Smooth muscle cell (in vitro differentiated cells): ENCODE measurements around the gene FOXP1. TPM values are rescaled to one million over a fixed set of nuclear protein-coding genes. Genes with fewer than 3 reads are reported as not detected.
"Not testable (repeated sequence)": the region's sequence is repeated elsewhere in the genome, so short reads cannot be mapped to it uniquely, and the experiment has no call there.

Source experiments
- DNase-seq: peaks from one replicate; lab custom pipeline; 2025; ENCODE audit not compliant: unreplicated experiment; lab: John Stamatoyannopoulos, UW
- H2AFZ ChIP-seq: fragments of 200-600 bp; sonication (generic); 2 replicates; pipeline ENCODE4 v1.6.0; 2016; ENCODE audit warnings: antibody characterized with exemption, low read depth, mild to moderate bottlenecking
- H3F3A ChIP-seq: fragments of 200-600 bp; sonication (generic); 2 replicates; pipeline ENCODE4 v1.6.0; 2017; ENCODE audit warnings: antibody characterized with exemption, low read depth
- H3K27ac ChIP-seq: fragments of 200-600 bp; sonication (generic); 2 replicates; pipeline ENCODE4 v1.5.1; 2016; ENCODE audit warnings: low read depth, mild to moderate bottlenecking
- H3K27me3 ChIP-seq: fragments of 200-600 bp; sonication (generic); 2 replicates; pipeline ENCODE4 v1.6.1; 2016; ENCODE audit warnings: low read depth, mild to moderate bottlenecking
- H3K36me3 ChIP-seq: fragments of 200-600 bp; sonication (generic); 2 replicates; pipeline ENCODE4 v1.5.1; 2016; ENCODE audit warnings: low read depth
- H3K4me1 ChIP-seq: fragments of 200-600 bp; sonication (generic); 2 replicates; pipeline ENCODE4 v1.5.1; 2016; ENCODE audit warnings: low read depth
- H3K4me2 ChIP-seq: fragments of 200-600 bp; sonication (generic); 2 replicates; pipeline ENCODE4 v1.6.0; 2016; ENCODE audit warnings: mild to moderate bottlenecking
- H3K4me3 ChIP-seq: fragments of 200-600 bp; sonication (generic); 2 replicates; pipeline ENCODE4 v1.5.1; 2016; ENCODE audit warnings: mild to moderate bottlenecking
- H3K79me2 ChIP-seq: fragments of 200-600 bp; sonication (generic); 2 replicates; pipeline ENCODE4 v1.6.0; 2016; ENCODE audit warnings: low read depth, mild to moderate bottlenecking
- H3K9ac ChIP-seq: fragments of 200-600 bp; sonication (generic); 2 replicates; pipeline ENCODE4 v1.6.0; 2016; ENCODE audit warnings: low read depth
- H3K9me3 ChIP-seq: fragments of 200-600 bp; sonication (generic); replicated peaks from 2 replicates; pipeline ENCODE4 v1.5.1; 2016; ENCODE audit warnings: low read depth
- H4K20me1 ChIP-seq: fragments of 200-600 bp; sonication (generic); 2 replicates; pipeline ENCODE4 v1.6.0; 2016; ENCODE audit warnings: low read depth
- WGBS: methylation state at CpG from one replicate; pipeline ENCODE4 v1.1.7; 2016; ENCODE audit warnings: low lambda C conversion rate; 5-methylcytosine and 5-hydroxymethylcytosine counted together
- polyA plus RNA-seq: library from polyadenylated mRNA; unstranded; fragments of >200 nt; fragmentation: Nextera tagmentation; extraction: Ambion mirVana; gene quantifications from 2 replicates; pipeline ENCODE4 v1.2.1, GENCODE V29; 2016
- total RNA-seq: library from RNA; depleted of rRNA; stranded (reverse); fragments of >200 nt; gene quantifications from 2 replicates; pipeline ENCODE4 v1.2.3, GENCODE V29; 2014
- TF ChIP-seq, protein P1 (sequence below): fragments of 200-600 bp; sonication (generic); IDR thresholded peaks from 2 replicates; pipeline ENCODE4 v1.5.1; 2017; ENCODE audit warnings: borderline replicate concordance, mild to moderate bottlenecking, antibody characterized with exemption; ENCODE audit not compliant: insufficient read depth, poor library complexity, severe bottlenecking

The FOXP1 gene
- total and polyA plus RNA-seq, 2 experiments from 2014 or later: 40.9 to 68.0 TPM

GRCh38 chr3:71329817-71330216 is 253.7 kb downstream of the FOXP1 start:
- Histone ChIP-seq H3K4me2 (no peak overlapping the region), H3F3A (no peaks in the 10 kb centered on the region), H3K27me3 (no peaks in the 10 kb centered on the region), H4K20me1 (no peaks in the 10 kb centered on the region), H3K27ac (no peak overlapping the region), H3K36me3 (no peaks in the 10 kb centered on the region), H3K79me2 (no peaks in the 10 kb centered on the region), H3K9me3 (no peaks in the 10 kb centered on the region), H2AFZ (no peak overlapping the region), H3K9ac (no peak overlapping the region), H3K4me3 (no peak overlapping the region), H3K4me1 (no peaks in the 10 kb centered on the region)
- WGBS: 91% methylated on average over 1 of the region's 1 CpG
- TF ChIP-seq, protein P1, sequence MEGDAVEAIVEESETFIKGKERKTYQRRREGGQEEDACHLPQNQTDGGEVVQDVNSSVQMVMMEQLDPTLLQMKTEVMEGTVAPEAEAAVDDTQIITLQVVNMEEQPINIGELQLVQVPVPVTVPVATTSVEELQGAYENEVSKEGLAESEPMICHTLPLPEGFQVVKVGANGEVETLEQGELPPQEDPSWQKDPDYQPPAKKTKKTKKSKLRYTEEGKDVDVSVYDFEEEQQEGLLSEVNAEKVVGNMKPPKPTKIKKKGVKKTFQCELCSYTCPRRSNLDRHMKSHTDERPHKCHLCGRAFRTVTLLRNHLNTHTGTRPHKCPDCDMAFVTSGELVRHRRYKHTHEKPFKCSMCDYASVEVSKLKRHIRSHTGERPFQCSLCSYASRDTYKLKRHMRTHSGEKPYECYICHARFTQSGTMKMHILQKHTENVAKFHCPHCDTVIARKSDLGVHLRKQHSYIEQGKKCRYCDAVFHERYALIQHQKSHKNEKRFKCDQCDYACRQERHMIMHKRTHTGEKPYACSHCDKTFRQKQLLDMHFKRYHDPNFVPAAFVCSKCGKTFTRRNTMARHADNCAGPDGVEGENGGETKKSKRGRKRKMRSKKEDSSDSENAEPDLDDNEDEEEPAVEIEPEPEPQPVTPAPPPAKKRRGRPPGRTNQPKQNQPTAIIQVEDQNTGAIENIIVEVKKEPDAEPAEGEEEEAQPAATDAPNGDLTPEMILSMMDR: no peak
- DNase-seq: no peak

- Histone ChIP-seq H4K20me1 (no peaks in the 10 kb centered on the region), H2AFZ (no peak overlapping the region), H3K9me3 (no peaks in the 10 kb centered on the region), H3K4me2 (no peak overlapping the region), H3K27me3 (no peaks in the 10 kb centered on the region), H3K79me2 (no peaks in the 10 kb centered on the region), H3K27ac (no peak overlapping the region), H3K4me3 (no peak overlapping the region), H3K36me3 (no peaks in the 10 kb centered on the region), H3F3A (no peaks in the 10 kb centered on the region), H3K9ac (no peak overlapping the region), H3K4me1 (no peaks in the 10 kb centered on the region)
- WGBS: 91% methylated on average over 8 of the region's 8 CpGs
- TF ChIP-seq, protein P1: no peak
- DNase-seq: no peak
Observed at GRCh38 chr3:71328926-71329325, 254.6 kb downstream of the FOXP1 start.

GRCh38 chr3:71327936-71328335 is 255.6 kb downstream of the FOXP1 start:
- no peak overlapping the region for H3K9ac ChIP-seq
- TF ChIP-seq, protein P1: no peak
- H2AFZ ChIP-seq: no peak overlapping the region
- no peaks in the 10 kb centered on the region for H3F3A ChIP-seq
- DNase-seq: no peak
- H3K4me1 ChIP-seq: no peaks in the 10 kb centered on the region
- H3K27ac ChIP-seq: no peak overlapping the region
- no peaks in the 10 kb centered on the region for H4K20me1 ChIP-seq
- H3K4me3 ChIP-seq: no peak overlapping the region
- no peaks in the 10 kb centered on the region for H3K27me3 ChIP-seq
- 85% methylated on average over 4 of the region's 4 CpGs for WGBS
- no peaks in the 10 kb centered on the region for H3K9me3 ChIP-seq
- no peak overlapping the region for H3K4me2 ChIP-seq
- no peaks in the 10 kb centered on the region for H3K79me2 ChIP-seq
- no peaks in the 10 kb centered on the region for H3K36me3 ChIP-seq

DNA sequence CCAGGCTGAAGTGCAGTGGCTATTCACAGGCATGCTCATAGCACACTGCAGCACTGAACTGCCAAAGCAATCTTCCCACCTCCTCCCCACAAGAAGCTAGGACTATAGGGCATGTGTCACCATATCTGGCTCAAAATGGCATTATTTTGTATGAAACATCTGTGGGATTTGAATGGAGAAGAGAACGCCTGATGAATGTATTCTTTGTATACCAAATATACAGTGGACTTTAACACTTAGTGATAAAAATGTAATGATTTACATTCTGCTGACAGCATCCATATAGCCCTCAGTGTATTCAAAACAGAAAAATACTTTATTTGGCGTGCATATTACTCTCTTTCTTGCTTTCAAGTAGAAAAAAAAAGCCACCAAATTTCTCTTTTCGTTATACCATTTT is 257.8 kb downstream of the FOXP1 start:
- Histone ChIP-seq H3K27ac (no peak overlapping the region), H2AFZ (no peak overlapping the region), H3K9me3 (no peaks in the 10 kb centered on the region), H3K27me3 (no peaks in the 10 kb centered on the region), H3K4me3 (no peak overlapping the region), H3K4me2 (no peak overlapping the region), H4K20me1 (no peaks in the 10 kb centered on the region), H3K79me2 (no peaks in the 10 kb centered on the region), H3K36me3 (no peaks in the 10 kb centered on the region), H3F3A (no peaks in the 10 kb centered on the region), H3K4me1 (no peaks in the 10 kb centered on the region), H3K9ac (no peak overlapping the region)
- WGBS: 68% methylated on average over 3 of the region's 3 CpGs
- DNase-seq: no peak
- TF ChIP-seq, protein P1: no peak

- WGBS: 97% methylated on average over 5 of the region's 5 CpGs
- not testable (repeated sequence) for H3K36me3 ChIP-seq
Observed at GRCh38 chr3:71324224-71324623, 259.3 kb downstream of the FOXP1 start.

More at GRCh38 chr3:71324224-71324623, 259.3 kb downstream of the FOXP1 start:
- not testable (repeated sequence) for H3K4me2 ChIP-seq, H4K20me1 ChIP-seq, H3F3A ChIP-seq, H3K27ac ChIP-seq, H3K9ac ChIP-seq, H3K4me3 ChIP-seq, H2AFZ ChIP-seq, H3K4me1 ChIP-seq, DNase-seq, H3K9me3 ChIP-seq, H3K79me2 ChIP-seq, H3K27me3 ChIP-seq
